G401.6 (cell line): ENCODE measurements around the gene FBXO2.

Experiments used
- FAIRE-seq: peaks from 2 replicates; lab custom pipeline; 2012; peaks lifted over from hg19 to GRCh38; lab: Jason Lieb, UNC

The FBXO2 gene, protein sequence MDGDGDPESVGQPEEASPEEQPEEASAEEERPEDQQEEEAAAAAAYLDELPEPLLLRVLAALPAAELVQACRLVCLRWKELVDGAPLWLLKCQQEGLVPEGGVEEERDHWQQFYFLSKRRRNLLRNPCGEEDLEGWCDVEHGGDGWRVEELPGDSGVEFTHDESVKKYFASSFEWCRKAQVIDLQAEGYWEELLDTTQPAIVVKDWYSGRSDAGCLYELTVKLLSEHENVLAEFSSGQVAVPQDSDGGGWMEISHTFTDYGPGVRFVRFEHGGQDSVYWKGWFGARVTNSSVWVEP

DNA sequence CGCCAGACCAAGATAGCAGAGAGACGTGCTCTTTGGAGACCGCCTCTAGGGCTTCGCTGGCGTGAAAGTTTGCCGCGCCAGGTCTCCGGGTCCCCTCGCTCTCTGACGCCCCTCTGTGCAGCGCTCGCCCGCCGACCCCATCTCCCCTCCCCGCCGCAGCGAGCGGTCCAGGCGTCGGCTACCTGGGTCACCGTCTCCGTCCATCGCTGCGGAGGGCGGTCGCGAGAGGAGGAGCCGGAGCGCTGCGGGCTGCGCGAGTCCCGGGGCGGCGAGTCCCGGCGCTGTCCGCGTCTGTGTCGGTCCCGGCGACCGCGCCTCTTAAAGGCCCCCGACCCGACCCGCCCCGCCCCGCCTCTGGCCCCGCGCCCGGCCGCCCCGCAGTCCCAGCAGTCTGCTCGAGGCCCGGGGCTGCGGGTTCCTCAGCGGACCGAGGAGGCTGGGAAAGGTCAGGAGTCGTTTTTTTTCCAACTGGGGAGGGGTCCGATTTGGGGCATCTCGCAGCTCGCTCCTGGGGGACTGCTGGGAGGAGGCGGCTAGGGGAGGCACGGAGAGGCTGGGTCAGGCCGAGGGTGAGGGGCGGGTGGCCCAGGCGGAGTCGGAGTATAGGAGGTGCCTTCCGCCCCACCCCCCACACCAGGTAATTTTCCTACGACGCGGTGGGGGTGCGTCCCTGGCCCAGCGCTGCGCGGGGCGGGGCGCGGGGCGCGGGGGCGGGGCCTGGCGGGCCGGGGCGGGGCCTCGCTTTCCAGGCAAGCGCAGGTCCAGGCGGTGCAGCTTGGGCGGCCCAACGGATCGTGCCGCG, at the start of gene FBXO2, which contains the start of gene FBXO44:
Gene FBXO2, minus strand, starts transcription at position 293 of the 802 bp plus-strand sequence. Its CDS starts 89 bp downstream, at position 204.
Gene FBXO44, plus strand, starts transcription at position 741 of the 802 bp plus-strand sequence. CDS start 959 bp downstream, outside the sequence.
- no peak for FAIRE-seq

- FAIRE-seq: no peak
Observed at GRCh38 chr1:11703357-11704193, 49.3 kb upstream of the FBXO2 start.

DNA sequence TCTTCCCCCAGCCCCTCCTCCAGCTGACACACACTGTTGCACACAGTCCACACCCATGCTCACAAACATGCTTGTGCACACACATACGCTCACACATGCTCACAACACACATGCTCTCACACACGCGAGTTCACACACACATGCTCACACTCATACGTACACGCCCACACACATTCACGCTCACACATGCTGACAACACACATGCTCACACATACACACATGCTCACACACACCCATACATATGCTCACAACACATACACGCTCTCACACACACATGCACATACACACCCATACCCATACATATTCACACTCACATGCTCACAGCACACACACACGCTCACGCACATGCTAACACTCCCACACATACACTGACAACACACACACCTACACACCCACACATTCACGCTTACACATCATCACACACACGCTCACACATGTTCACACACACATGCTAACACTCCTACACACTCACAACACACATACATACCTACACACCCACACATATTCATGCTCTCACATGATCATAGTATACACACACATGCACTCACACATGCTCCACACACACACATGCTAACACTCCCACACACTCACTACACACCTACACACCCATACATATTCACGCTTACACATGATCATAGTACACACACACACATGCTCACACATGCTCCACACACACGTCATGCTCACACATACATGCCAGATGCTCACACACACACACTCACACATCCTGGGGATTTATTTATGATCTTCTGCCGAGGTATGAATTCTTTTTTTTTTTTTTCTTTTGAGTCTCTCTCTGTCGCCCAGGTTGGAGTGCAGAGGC, 48.0 kb upstream of the FBXO2 start:
- FAIRE-seq: no peak

- FAIRE-seq: no peak
Observed at GRCh38 chr1:11701551-11701961, 47.3 kb upstream of the FBXO2 start.

DNA sequence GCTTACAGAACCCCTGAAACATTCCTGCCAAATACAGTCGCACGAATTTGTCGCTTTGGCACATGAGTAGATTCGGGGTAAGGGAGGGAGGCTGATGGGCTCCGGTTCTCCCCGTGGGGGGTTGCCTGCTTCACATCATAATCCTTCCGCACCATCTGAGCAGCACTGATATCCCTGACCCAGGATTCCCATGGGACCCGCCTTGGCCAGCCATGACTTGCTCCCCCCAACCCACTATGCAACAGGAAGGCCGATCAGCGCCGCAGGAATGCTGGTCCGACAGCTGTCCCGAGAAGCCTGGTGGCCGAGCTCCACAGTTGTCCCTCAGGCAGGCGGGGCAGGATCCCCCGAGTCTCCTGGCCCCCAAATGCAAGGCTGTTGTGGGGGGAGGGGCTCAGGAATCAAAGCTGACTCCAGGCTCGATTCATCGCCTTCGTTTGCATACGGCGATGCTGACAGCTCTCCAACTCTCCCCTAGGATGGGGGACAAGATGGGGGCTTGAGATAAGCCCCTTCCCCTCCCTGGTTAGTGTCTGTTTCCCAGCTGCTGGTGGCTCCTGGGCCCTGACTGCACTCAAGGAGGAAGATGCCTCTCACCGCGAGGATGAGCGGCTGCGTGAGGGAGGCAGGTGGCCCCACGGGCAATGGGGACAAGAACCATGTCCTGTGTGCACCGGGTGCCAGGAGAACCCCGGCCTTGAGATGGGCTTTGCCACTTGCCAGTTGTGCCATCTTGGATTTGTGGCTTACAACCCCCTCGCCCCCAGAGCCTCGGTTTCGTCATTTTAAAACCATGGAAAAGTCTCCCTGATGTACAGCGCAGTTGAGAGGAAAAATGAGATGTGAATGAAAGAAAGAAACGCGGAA, 46.6 kb upstream of the FBXO2 start:
- FAIRE-seq: no peak

DNA sequence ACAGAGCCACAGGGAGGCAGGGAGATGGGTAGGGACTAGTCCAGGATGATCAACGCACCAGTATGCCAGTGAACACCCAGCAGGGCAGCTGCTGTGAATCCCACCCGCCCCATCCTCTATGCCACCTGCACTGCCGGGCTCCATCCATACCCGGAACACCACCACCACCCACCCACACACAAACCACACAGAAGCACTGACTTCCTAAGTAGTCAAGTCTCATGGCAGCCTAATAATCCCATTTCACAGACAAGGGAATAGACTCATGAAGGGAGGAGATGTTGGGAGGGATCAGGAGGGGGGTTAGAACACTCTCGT, 43.6 kb upstream of the FBXO2 start:
- FAIRE-seq: no peak

DNA sequence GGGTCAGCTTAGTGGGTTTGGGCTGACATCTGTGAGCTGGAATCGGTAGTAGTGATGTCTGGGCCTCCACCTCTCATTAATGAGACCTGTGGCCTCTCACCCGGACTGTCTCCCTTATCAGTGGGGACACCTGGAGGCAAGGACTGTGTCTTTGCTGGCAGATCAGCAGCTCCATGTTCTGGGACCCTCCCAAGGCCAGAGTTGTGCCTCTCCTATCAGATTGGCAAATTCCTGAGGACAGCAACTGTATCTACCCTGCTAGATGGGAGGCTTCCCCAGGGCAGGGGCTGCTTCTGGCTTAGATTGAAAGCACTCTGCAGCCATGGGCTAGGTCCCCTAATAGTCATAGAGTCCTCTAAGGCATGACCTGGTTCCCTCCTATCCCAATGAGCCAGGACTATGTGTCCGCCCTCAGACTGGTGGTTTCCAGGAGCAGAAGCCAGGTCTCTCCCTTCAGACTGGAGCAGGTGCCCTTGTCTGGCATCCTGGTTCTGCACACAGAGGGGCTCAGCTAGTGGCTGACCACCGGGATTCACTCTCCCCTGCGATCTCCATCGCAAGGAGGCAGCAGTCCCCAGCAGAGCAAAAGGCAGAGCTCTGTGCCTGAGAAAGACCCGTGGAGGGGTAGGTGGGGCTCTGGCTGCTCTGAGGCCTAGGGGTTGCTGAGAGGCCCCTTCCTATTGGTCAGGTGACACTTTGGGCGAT, 43.1 kb upstream of the FBXO2 start:
- FAIRE-seq: no peak

DNA sequence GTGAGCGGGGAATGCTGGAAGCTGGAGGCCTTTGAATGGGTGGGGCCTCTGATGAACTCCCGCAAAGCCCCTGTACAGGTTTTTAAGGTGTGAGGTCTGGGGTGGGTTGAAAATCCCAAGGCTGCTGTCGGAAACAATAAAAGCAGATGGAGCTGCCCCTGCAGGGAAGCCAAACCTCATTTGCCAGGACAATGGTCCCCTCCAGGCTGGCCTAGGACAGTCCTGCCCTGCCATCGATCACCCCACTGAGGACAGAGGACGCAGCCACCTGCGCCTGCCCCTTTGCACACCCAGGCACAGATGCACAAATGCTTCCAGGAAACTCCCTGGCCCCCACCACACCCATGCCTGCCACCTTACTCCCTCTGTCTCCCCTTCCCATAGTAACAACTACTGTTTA, 41.6 kb upstream of the FBXO2 start:
- no peak for FAIRE-seq

- FAIRE-seq: no peak
Observed at GRCh38 chr1:11693917-11694316, 39.7 kb upstream of the FBXO2 start.

GRCh38 chr1:11693024-11693590, 38.9 kb upstream of the FBXO2 start:
- FAIRE-seq: no peak

- FAIRE-seq: no peak
Observed at GRCh38 chr1:11691928-11692711, 37.9 kb upstream of the FBXO2 start.

DNA sequence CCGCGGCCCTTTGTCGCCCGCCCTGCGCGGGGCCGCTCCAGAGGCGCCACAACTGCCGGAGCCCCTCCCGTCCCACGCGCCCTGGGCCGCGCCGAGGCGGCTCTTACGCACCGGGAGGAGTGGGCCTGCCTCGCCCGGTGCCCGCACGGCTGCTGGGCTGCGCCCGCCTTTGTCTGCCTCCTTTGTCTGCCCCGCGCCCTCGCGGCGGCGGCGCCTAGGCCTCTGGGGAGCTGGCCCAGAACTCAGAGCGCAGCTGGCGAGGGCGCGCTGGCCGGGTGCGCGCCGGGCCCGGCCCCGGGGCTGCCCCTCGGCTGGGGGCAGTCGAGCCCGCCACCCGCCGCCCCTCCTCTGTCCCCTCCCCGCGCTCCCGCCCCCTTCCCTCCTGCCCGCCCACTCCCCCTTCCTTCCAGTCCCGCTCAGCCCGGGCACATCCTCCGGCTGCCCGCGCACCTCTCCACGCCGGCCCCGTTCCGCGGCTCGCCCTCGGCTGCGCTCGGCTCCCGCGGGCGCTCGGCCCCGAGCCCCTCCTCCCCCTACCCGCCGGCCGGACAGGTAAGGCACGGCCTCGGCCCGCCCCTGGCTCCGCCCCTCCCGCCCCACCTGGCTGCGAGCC, 37.2 kb upstream of the FBXO2 start, which contains the start of gene DRAXIN:
Gene DRAXIN, plus strand, starts transcription at position 409 of the 613 bp plus-strand sequence. CDS start 14,549 bp downstream, outside the sequence.
- FAIRE-seq: no peak

GRCh38 chr1:11690397-11691301, 36.4 kb upstream of the FBXO2 start:
- FAIRE-seq: no peak

GRCh38 chr1:11688506-11688905, 34.3 kb upstream of the FBXO2 start:
- no peak for FAIRE-seq

- no peak for FAIRE-seq
Observed at GRCh38 chr1:11685210-11685752, 31.1 kb upstream of the FBXO2 start.

DNA sequence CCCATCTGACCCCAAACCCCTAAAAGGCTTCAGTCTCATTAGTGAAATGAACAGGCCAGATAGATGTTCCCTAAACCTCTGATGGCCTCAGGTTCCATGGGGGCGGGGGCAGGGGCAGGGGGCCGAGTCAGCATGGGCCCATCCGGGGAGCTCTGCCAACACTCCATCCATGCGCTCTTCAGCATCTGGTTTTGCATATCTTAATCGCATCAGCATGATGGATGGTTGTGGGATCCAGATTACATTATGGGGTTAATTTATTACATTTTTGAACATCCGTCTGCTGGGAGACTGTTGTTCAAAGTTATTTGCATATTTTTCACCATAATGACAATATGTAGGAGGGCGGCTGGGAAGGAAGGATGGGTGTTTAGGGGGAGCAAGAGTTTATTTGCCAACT, 29.8 kb upstream of the FBXO2 start:
- no peak for FAIRE-seq

- FAIRE-seq: no peak
Observed at GRCh38 chr1:11682799-11683198, 28.6 kb upstream of the FBXO2 start.
